Gastroesophageal sphincter (tissue), 2 donors: ENCODE results near the gene DKK3.

Experiments used
- POLR2A ChIP-seq, 2 donors: fragments of 450-650 bp; IDR thresholded peaks; one replicate each; pipeline ENCODE4 v1.6.1; 2017; ENCODE audit warnings: antibody characterized with exemption in 2 of 2, mild to moderate bottlenecking in 2 of 2, moderate library complexity in 1 of 2
- POLR2AphosphoS5 ChIP-seq: sonication (generic); formaldehyde crosslinking; IDR thresholded peaks from one replicate; pipeline ENCODE4 v1.6.1; 2017; ENCODE audit warnings: antibody characterized with exemption

GRCh38 chr11:11963842-11964773, 44.3 kb downstream of the DKK3 start:
- TF ChIP-seq POLR2A (IDR thresholded peaks at IDR 0.05) (no peak), POLR2AphosphoS5 (no peak)
